GM12891 (cell line): ENCODE measurements around the gene CTDSP2.

Experiments used
- PAX5 ChIP-seq: IDR thresholded peaks from 2 replicates; pipeline ENCODE4 v1.6.1; 2011; ENCODE audit warnings: low read length, moderate library complexity, mild to moderate bottlenecking; ENCODE audit not compliant: insufficient read depth, severe bottlenecking
- POLR2A ChIP-seq: IDR thresholded peaks from 2 replicates; pipeline ENCODE4 v1.6.1; 2011; ENCODE audit warnings: low read depth, low read length, control low read depth
- POLR2AphosphoS5 ChIP-seq: IDR thresholded peaks from 2 replicates; pipeline ENCODE4 v1.6.1; 2011; ENCODE audit warnings: low read depth, low read length, control low read depth
- SPI1 ChIP-seq: IDR thresholded peaks from 2 replicates; pipeline ENCODE4 v1.6.1; 2011; ENCODE audit warnings: low read depth, low read length, control low read depth
- TAF1 ChIP-seq: IDR thresholded peaks from 2 replicates; pipeline ENCODE4 v1.6.1; 2011; ENCODE audit warnings: low read depth, low read length, control low read depth

DNA sequence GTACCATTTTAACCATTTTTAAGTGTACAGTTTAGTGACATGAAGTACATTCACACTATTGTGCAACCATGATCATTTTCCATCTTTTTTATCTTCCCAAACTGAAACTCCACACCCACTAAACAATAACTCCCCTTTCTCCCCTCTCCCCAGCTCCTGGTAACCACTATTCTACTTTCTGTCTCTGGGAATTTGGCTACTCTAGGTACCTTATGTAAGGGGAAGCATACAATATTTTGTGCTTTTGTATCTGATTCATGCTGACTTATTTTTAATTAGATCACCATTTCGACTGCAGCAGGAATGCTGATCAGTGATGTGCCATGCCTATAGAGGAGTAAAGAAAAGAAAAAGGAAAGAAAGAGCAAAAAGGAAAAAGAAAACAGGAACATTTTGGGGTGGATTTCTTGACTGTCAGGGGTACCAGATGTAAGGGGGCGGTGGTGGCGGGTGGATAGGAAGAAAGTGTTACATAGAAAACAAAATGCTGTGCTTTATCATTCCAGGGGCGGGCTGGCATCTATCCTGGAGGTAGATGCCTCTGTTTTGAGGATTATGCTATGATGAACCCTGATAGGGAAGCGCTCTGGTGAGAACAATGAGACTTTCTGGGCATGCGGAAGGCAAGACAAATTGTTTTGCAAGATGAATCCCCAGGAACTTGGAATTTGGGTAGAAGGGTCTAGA is 45.2 kb upstream of the CTDSP2 start:
- TF ChIP-seq TAF1 (no peak), SPI1 (no peak), POLR2AphosphoS5 (no peak), POLR2A (no peak), PAX5 (no peak)
